ENCODE measurements around the gene TTF1. TPM values are rescaled to one million over a fixed set of nuclear protein-coding genes. Genes with fewer than 3 reads are reported as not detected.

Gene TTF1
- total and polyA plus RNA-seq, 11 donors = 13.0 to 25.2 (median 16.8) TPM

DNA sequence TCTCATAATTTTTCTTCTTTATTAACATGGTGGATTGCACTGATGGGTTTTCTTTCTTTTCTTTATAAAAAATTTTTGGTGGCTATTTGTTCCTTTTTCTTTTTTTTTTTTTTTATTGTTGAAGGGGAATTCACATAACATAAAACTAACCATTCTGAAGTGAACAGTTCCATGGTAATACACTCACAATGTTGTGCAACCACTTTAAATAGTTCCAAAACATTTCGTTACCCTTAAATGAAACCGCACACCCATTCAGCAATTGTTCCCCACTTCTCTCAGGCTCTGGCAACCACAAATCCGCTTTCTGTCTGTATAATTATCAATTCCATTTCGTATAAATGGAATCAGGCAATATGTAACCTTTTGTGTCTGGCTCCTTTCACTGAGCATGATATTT is 40.2 kb downstream of the TTF1 start:
- H3K27me3 ChIP-seq = no peaks in the 10 kb centered on the region
- H3K27ac ChIP-seq = no peak overlapping the region
- no peaks in the 10 kb centered on the region for H3K4me1 ChIP-seq
- no peak for TF ChIP-seq POLR2A (IDR thresholded peaks at IDR 0.05)
- TF ChIP-seq, protein P1, sequence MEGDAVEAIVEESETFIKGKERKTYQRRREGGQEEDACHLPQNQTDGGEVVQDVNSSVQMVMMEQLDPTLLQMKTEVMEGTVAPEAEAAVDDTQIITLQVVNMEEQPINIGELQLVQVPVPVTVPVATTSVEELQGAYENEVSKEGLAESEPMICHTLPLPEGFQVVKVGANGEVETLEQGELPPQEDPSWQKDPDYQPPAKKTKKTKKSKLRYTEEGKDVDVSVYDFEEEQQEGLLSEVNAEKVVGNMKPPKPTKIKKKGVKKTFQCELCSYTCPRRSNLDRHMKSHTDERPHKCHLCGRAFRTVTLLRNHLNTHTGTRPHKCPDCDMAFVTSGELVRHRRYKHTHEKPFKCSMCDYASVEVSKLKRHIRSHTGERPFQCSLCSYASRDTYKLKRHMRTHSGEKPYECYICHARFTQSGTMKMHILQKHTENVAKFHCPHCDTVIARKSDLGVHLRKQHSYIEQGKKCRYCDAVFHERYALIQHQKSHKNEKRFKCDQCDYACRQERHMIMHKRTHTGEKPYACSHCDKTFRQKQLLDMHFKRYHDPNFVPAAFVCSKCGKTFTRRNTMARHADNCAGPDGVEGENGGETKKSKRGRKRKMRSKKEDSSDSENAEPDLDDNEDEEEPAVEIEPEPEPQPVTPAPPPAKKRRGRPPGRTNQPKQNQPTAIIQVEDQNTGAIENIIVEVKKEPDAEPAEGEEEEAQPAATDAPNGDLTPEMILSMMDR (IDR thresholded peaks at IDR 0.05) = no peak
- no peaks in the 10 kb centered on the region for H3K36me3 ChIP-seq
- no peak for ATAC-seq
- no peak overlapping the region for H3K4me3 ChIP-seq
- intact Hi-C loops (cut with DNase I) = no loop called here
- no peak for DNase-seq
- no peaks in the 10 kb centered on the region for H3K9me3 ChIP-seq
- WGBS, 4 donors = 87 to 94% (median 90%) methylated on average over 4 of the region's 4 CpGs

DNA sequence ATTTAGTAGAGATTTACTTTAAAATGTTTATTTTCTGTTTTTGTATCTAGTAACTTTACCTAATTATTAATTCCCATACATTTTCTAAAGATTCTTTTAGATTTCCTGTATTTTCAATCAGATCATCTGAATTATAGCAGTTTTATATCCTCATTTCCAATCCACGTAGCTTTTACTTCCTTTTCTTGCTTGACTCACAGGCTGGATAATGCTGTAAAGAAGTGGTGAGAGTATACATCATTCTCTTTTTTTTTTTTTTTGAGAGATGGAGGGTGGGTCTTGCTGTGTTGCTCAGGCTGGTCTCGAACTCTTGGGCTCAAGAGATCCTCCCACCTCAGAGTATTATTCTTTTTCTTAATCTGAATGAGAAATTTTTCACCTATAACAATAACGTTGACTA is 40.7 kb downstream of the TTF1 start:
- Histone ChIP-seq H3K36me3 (no peaks in the 10 kb centered on the region), H3K27me3 (no peaks in the 10 kb centered on the region), H3K9me3 (no peaks in the 10 kb centered on the region), H3K4me3 (no peak overlapping the region), H3K27ac (no peak overlapping the region), H3K4me1 (no peaks in the 10 kb centered on the region)
- 65 to 75% (median 73%) methylated on average over 3 of the region's 3 CpGs for WGBS, 4 donors
- no peak for DNase-seq
- ATAC-seq = no peak
- intact Hi-C loops (cut with DNase I) = no loop called here
- no peak for TF ChIP-seq POLR2A (IDR thresholded peaks at IDR 0.05)
- TF ChIP-seq, protein P1 (IDR thresholded peaks at IDR 0.05) = no peak

DNA sequence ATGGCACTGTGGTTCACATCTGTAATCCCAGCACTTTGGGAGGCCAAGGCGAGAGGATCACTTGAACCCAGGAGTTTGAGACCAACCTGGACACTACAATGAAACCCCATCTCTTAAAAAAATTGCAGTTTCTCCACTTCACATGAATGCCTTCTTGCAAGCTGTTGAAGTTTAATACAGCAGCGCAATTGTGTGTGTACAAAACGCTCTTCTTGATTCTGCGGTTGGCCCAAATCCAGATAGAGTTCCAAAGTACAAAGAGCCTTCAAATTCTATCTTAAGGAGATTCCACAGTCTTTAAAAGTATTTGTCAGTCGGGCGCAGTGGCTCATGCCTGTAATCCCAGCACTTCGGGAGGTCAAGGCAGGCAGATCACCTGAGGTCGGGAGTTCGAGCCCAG is 42.6 kb downstream of the TTF1 start:
- H3K27me3 ChIP-seq = no peaks in the 10 kb centered on the region
- WGBS, 4 donors = 86 to 96% (median 95%) methylated on average over 6 to 9 of the region's 9 CpGs
- H3K4me3 ChIP-seq = no peak overlapping the region
- no peaks in the 10 kb centered on the region for H3K9me3 ChIP-seq
- no peak overlapping the region for H3K27ac ChIP-seq
- intact Hi-C loops (cut with DNase I) = no loop called here
- DNase-seq = no peak
- ATAC-seq = no peak
- H3K36me3 ChIP-seq = no peaks in the 10 kb centered on the region
- TF ChIP-seq POLR2A (IDR thresholded peaks at IDR 0.05) = no peak
- TF ChIP-seq, protein P1 (IDR thresholded peaks at IDR 0.05) = no peak
- H3K4me1 ChIP-seq = no peaks in the 10 kb centered on the region

DNA sequence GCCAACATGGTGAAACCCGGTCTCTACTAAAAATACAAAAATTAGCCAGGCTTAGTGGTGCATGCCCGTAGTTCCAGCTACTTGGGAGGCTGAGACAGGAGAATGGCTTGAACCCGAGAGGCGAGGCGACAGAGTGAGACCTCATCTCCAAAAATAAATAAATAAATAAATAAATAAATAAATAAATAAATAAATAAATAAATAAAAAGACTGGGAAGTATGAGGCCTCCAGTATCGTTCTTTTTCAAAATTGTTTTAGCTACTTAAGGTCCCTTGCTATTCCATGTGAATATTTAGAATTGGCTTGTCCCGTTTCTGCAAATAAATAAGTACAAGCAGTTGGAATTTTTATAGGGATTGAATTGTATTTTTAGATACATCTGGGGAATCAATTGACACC is 48.9 kb downstream of the TTF1 start:
- Histone ChIP-seq H3K27me3 (no peaks in the 10 kb centered on the region), H3K36me3 (peaks cover 0 to 9% (median 7%) of the 10 kb centered on the region in 9 donors), H3K9me3 (no peaks in the 10 kb centered on the region), H3K27ac (no peak overlapping the region), H3K4me3 (no peak overlapping the region), H3K4me1 (peaks cover 3 to 18% (median 14%) of the 10 kb centered on the region in 12 donors)
- TF ChIP-seq POLR2A (IDR thresholded peaks at IDR 0.05) = no peak
- TF ChIP-seq, protein P1 (IDR thresholded peaks at IDR 0.05) = no peak
- intact Hi-C loops (cut with DNase I) = loop anchor here in 1 of 10 donors (10.0 kb wide), 1 partner anchor 47 kb away; the partner anchor contains the start of gene TTF1
- DNase-seq (no peak), ATAC-seq (no peak)
- 82 to 86% (median 86%) methylated on average over 7 of the region's 7 CpGs for WGBS, 4 donors
